Activated CD4-positive, alpha-beta T cell treated with anti-CD3 and anti-CD28 coated beads, Interleukin-2, amount 10 ng/mL, durations not matched to agents 7 days and 5 days (primary cell): Measurements from ENCODE around the gene GLYATL3. TPM values are rescaled to one million over a fixed set of nuclear protein-coding genes. Genes with fewer than 3 reads are reported as not detected.

Experiments
- CTCF ChIA-PET: fragments of 350-600 bp; sonication (Branson Sonifier 250); formaldehyde crosslinking; loops from one replicate; lab custom pipeline; 2021; ENCODE audit warnings: antibody characterized with exemption; lab: Charles Lee
- POLR2A ChIA-PET: fragments of 350-600 bp; sonication (Branson Sonifier 250); formaldehyde crosslinking; loops from one replicate; lab custom pipeline; 2021; ENCODE audit warnings: antibody characterized with exemption; lab: Charles Lee
- DNase-seq: peaks from one replicate; pipeline ENCODE4 v3.0.0-alpha.2; 2020
- H3K27ac Mint-ChIP-seq: one replicate; pipeline ENCODE4 v1.8.0; 2021; ENCODE audit warnings: mild to moderate bottlenecking, moderate library complexity, mixed read lengths
- H3K27me3 Mint-ChIP-seq: one replicate; pipeline ENCODE4 v1.8.0; 2021; ENCODE audit warnings: mixed read lengths
- H3K36me3 Mint-ChIP-seq: one replicate; pipeline ENCODE4 v1.8.0; 2021; ENCODE audit warnings: low read depth, mixed read lengths
- H3K4me1 Mint-ChIP-seq: one replicate; pipeline ENCODE4 v1.8.0; 2021; ENCODE audit warnings: mixed read lengths
- H3K4me3 Mint-ChIP-seq: one replicate; pipeline ENCODE4 v1.8.0; 2021; ENCODE audit warnings: mild to moderate bottlenecking, moderate library complexity, mixed read lengths
- H3K9me3 Mint-ChIP-seq: one replicate; pipeline ENCODE4 v1.8.0; 2021; ENCODE audit warnings: mixed read lengths
- total RNA-seq, 2 experiments: library from RNA; stranded (reverse); gene quantifications; one replicate each; pipeline ENCODE4 v1.2.3, GENCODE V29; 2021

The GLYATL3 gene
- total RNA-seq, 2 experiments from 2014 or later = not detected

DNA sequence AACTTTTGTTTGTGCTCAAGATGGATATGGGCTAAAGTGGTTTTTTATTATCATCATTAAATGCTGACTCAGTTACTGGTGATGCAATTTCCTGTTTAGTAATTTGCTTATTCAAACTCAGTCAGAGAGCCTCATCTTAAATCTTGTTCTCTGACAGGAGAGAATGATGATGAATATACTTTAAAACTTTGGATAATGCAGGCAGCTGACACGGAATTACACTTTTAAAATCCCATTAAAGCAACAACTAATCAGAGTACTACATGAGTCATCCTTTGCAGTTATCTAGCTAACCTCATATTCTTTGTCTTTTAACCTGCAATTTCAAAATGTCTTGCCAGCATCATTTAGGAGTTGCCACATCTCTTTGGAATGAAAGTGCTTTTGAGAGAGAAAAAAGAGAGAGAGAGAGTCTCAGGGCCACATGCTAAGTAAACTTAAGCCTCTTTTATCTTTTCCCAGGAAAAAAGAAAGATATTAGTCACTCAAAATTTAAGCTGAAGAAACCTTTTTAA, 41.5 kb downstream of the GLYATL3 start:
- no peaks in the 10 kb centered on the region for H3K36me3 Mint-ChIP-seq
- H3K4me1 Mint-ChIP-seq = no peaks in the 10 kb centered on the region
- H3K27ac Mint-ChIP-seq = no peak overlapping the region
- ChIA-PET CTCF (no interaction called here), POLR2A (no interaction called here)
- DNase-seq = no peak
- no peak overlapping the region for H3K4me3 Mint-ChIP-seq
- peaks cover 9% of the 10 kb centered on the region for H3K27me3 Mint-ChIP-seq
- H3K9me3 Mint-ChIP-seq = no peaks in the 10 kb centered on the region

DNA sequence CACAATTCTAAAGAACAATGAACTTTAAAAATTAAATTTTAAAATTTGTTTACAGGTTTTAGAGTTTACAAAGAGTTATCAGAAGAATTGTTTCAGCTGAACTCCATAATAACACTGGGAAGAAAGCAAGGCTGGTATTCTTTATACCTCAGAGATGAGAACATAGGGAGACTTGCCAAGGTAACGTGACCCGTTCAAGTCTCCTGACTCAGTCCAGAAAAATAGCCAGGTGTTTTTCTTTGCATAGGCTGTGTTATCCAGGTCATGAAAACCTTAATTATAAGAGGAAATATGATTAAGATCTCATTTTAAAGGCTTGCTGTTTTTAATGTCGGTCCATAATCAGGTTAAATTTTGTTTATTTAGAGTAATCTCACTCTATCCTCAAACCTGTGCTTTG, 42.2 kb downstream of the GLYATL3 start:
- peaks cover 15% of the 10 kb centered on the region for H3K27me3 Mint-ChIP-seq
- H3K27ac Mint-ChIP-seq = no peak overlapping the region
- H3K4me1 Mint-ChIP-seq = no peaks in the 10 kb centered on the region
- DNase-seq = no peak
- H3K9me3 Mint-ChIP-seq = no peaks in the 10 kb centered on the region
- no peaks in the 10 kb centered on the region for H3K36me3 Mint-ChIP-seq
- ChIA-PET CTCF (no interaction called here), POLR2A (no interaction called here)
- H3K4me3 Mint-ChIP-seq = no peak overlapping the region

- DNase-seq = no peak
- peaks cover 22% of the 10 kb centered on the region for H3K27me3 Mint-ChIP-seq
- H3K36me3 Mint-ChIP-seq = no peaks in the 10 kb centered on the region
- H3K9me3 Mint-ChIP-seq = no peaks in the 10 kb centered on the region
- H3K27ac Mint-ChIP-seq = no peak overlapping the region
- no peak overlapping the region for H3K4me3 Mint-ChIP-seq
- ChIA-PET CTCF (no interaction called here), POLR2A (no interaction called here)
- H3K4me1 Mint-ChIP-seq = no peaks in the 10 kb centered on the region
Measured at GRCh38 chr6:49543087-49543858, 43.5 kb downstream of the GLYATL3 start.

GRCh38 chr6:49546331-49546730, 46.6 kb downstream of the GLYATL3 start:
- ChIA-PET POLR2A (no interaction called here), CTCF (no interaction called here)
- H3K27ac Mint-ChIP-seq = no peak overlapping the region
- H3K36me3 Mint-ChIP-seq = no peaks in the 10 kb centered on the region
- no peaks in the 10 kb centered on the region for H3K9me3 Mint-ChIP-seq
- peaks cover 11% of the 10 kb centered on the region for H3K4me1 Mint-ChIP-seq
- H3K27me3 Mint-ChIP-seq = peaks cover 38% of the 10 kb centered on the region
- no peak for DNase-seq
- no peak overlapping the region for H3K4me3 Mint-ChIP-seq

DNA sequence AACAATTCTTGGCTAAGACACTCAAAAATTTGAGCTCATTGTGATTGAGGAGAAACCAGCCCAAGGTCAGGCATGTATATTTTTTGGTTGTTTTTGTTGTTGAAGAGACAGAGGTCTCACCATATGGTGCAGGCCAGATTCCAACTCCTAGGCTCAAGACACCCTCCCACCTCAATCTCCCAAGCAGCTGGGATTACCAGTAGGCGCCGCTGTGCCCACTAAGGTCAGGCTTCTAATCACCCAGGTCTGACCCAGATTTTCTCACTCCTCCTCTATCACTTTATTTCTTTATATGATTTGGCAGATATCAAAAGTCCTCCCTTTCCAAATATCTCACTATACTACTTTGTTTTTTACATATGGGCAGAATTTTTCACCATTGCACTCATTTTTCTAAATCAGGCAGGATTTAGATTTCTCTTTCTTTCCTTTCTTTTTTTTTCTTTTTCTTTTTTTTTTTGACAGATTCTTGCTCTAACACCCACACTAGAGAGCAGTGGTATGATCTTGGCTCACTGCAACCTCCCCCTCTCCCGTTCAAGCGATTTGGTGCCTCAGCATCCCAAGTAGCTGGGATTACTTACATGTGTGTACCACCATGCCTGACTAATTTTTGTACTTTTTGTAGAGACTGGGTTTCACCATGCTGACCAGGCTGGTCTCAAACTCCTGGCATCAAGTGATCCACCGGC, 49.0 kb downstream of the GLYATL3 start:
- Mint-ChIP-seq H3K4me3 (no peak overlapping the region), H3K4me1 (peaks cover 21% of the 10 kb centered on the region)

DNA sequence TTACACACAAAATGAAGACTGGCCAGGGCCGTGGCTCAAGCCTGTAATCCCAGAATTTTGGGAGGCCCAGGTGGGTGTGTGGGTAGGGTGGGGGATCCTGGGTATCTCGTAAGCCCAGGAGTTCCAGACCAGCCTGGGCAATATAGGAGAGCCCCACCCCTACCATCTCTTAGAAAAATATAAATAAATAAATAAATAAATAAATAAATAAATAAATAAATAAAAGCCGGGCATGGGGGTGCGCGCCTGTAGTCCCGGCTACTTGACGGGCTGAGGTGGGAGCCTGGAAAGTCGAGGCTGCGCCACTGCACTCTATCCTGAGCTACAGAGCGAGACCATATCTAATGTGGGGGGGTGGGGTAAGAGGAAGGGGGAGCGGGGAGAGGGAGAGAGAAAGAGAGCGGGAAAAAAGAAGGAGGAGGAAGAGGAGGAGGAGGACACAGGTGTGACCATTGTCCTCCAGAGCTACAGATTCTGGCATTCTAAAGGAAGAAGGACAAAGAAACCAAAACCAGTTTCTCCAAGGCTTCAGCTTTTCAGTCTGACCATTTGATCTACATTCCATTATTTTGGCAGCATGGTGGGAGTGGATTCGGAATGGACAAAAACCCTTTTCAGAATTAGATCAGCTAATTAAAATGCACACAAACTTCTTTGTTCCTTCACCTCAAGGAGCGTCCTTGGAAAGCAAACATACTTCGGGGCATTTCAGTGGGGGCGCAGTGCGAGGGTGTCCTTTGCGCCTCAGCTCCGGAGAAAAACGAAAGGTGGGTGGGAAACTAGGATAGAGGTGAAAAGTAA, 50.2 kb downstream of the GLYATL3 start:
- ChIA-PET POLR2A (no interaction called here), CTCF (interaction anchor here (1.2 to 1.7 kb wide), 2 partner anchors 18 to 81 kb away, joined by 3 to 7 read pairs; no protein-coding TSS in a partner anchor)
- H3K36me3 Mint-ChIP-seq = no peaks in the 10 kb centered on the region
- H3K4me1 Mint-ChIP-seq = peaks cover 21% of the 10 kb centered on the region
- no peak for DNase-seq
- peak overlapping the region; percentile 76 for H3K4me3 Mint-ChIP-seq
- H3K27ac Mint-ChIP-seq = no peak overlapping the region
- H3K27me3 Mint-ChIP-seq = peaks cover 39% of the 10 kb centered on the region
- no peaks in the 10 kb centered on the region for H3K9me3 Mint-ChIP-seq

More for the DNA sequence above, 49.0 kb downstream of the GLYATL3 start:
- CTCF ChIA-PET = interaction anchor here (1.2 kb wide), 1 partner anchor 80 kb away, joined by 3 read pairs; no protein-coding TSS in a partner anchor
- no peak overlapping the region for H3K27ac Mint-ChIP-seq
- POLR2A ChIA-PET = no interaction called here
- H3K9me3 Mint-ChIP-seq = no peaks in the 10 kb centered on the region
- peaks cover 41% of the 10 kb centered on the region for H3K27me3 Mint-ChIP-seq
- DNase-seq = no peak
- no peaks in the 10 kb centered on the region for H3K36me3 Mint-ChIP-seq

DNA sequence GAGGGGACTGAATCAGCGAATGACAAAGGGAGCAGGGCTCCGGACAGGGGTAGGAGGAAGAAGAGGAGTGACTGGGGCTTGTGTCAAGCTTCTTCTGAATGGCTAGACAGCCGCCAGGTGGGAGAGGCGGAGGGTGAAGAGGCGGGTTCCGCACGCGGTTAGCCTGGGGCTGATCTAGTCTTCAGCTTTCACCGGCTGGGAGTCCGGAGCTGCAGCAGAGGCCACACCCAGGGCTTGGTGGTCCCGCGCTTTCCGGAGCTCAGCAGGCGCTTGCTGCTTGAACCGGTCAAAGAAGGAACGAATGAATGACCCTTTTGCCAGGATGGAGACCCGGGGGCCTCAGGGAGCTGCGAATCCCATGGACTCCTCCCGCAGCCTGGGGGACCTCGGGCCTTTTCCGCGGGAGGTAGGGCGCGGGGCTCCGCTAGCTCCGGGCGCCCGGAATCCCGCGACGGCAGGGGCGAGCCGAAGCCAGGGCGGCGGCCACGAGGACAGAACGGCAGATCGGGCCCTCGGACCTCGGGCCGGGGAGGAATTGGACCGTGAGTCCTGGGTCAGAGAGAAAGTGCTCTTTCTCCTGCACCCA, 50.9 kb downstream of the GLYATL3 start, which contains the start of gene C6orf141:
TSS of gene C6orf141 (plus strand) at position 177 of the 586 bp plus-strand sequence. CDS start at position 302, 125 bp downstream.
- peak within 1 kb of the TSS; percentile 76 for H3K4me3 Mint-ChIP-seq
- peaks cover 39% of the 10 kb centered on the region for H3K27me3 Mint-ChIP-seq
- POLR2A ChIA-PET = no interaction called here
- H3K27ac Mint-ChIP-seq = peak within 1 kb of the TSS; percentile 71
- peaks cover 21% of the 10 kb centered on the region for H3K4me1 Mint-ChIP-seq
- CTCF ChIA-PET = interaction anchor here (1.7 kb wide), 1 partner anchor 19 kb away, joined by 7 read pairs; no protein-coding TSS in a partner anchor
- no peaks in the 10 kb centered on the region for H3K9me3 Mint-ChIP-seq
- H3K36me3 Mint-ChIP-seq = no peaks in the 10 kb centered on the region
- peak; percentile 47 for DNase-seq

- ChIA-PET POLR2A (no interaction called here), CTCF (interaction anchor here (1.7 kb wide), 1 partner anchor 19 kb away, joined by 7 read pairs; no protein-coding TSS in a partner anchor)
- Mint-ChIP-seq H3K4me1 (peaks cover 22% of the 10 kb centered on the region), H3K4me3 (peak overlapping the region; percentile 76), H3K27me3 (peaks cover 36% of the 10 kb centered on the region), H3K36me3 (no peaks in the 10 kb centered on the region), H3K27ac (peak overlapping the region; percentile 37), H3K9me3 (no peaks in the 10 kb centered on the region)
- peak; percentile 13 for DNase-seq
Measured at GRCh38 chr6:49551078-49551865, 51.5 kb downstream of the GLYATL3 start.

DNA sequence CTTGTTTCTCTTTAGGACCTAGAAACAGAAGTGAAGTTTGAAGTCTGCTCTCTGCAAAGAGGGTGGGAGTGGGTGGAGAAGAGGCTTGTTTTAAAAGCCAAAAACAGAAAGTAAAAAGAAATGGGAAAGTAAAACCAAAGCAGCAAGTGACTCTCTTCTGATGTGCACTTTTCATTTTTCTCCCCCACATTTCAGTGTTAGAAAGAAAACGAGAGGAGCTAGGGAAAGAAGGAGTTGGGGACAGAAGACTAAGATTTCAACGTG, 52.1 kb downstream of the GLYATL3 start:
- H3K9me3 Mint-ChIP-seq = no peaks in the 10 kb centered on the region
- peaks cover 31% of the 10 kb centered on the region for H3K27me3 Mint-ChIP-seq
- peak overlapping the region; percentile 76 for H3K4me3 Mint-ChIP-seq
- no peaks in the 10 kb centered on the region for H3K36me3 Mint-ChIP-seq
- DNase-seq = peak; percentile 15
- POLR2A ChIA-PET = no interaction called here
- CTCF ChIA-PET = no interaction called here
- H3K4me1 Mint-ChIP-seq = peaks cover 27% of the 10 kb centered on the region
- H3K27ac Mint-ChIP-seq = peak overlapping the region; percentile 37

GRCh38 chr6:49552596-49552995, 52.9 kb downstream of the GLYATL3 start:
- no peak overlapping the region for H3K4me3 Mint-ChIP-seq
- CTCF ChIA-PET = no interaction called here
- H3K27ac Mint-ChIP-seq = no peak overlapping the region
- POLR2A ChIA-PET = no interaction called here
- H3K9me3 Mint-ChIP-seq = no peaks in the 10 kb centered on the region
- no peak for DNase-seq
- peaks cover 27% of the 10 kb centered on the region for H3K4me1 Mint-ChIP-seq
- H3K36me3 Mint-ChIP-seq = no peaks in the 10 kb centered on the region
- H3K27me3 Mint-ChIP-seq = peaks cover 27% of the 10 kb centered on the region

DNA sequence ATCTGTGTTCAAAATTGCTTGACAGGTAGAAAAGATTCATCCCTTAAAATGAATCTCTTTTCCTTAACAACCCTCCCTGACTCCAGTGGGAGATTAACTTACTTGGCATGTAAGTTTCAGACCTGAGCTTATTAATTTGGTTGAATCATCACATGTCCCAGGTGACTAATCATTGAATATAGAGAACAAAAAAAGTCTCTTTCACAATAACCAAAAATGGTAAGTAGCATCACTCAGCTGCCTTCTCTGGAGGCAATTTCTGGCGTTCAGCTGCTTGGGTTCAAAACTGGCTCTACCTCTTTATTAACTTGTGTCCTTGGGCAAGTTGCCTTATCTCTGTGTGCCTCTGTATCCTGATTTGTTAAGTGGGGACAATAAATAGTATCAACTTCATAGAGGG, 53.7 kb downstream of the GLYATL3 start:
- peaks cover 24% of the 10 kb centered on the region for H3K27me3 Mint-ChIP-seq
- ChIA-PET POLR2A (no interaction called here), CTCF (no interaction called here)
- H3K9me3 Mint-ChIP-seq = no peaks in the 10 kb centered on the region
- H3K27ac Mint-ChIP-seq = no peak overlapping the region
- no peak for DNase-seq
- no peaks in the 10 kb centered on the region for H3K36me3 Mint-ChIP-seq
- H3K4me1 Mint-ChIP-seq = peaks cover 27% of the 10 kb centered on the region
- H3K4me3 Mint-ChIP-seq = no peak overlapping the region

DNA sequence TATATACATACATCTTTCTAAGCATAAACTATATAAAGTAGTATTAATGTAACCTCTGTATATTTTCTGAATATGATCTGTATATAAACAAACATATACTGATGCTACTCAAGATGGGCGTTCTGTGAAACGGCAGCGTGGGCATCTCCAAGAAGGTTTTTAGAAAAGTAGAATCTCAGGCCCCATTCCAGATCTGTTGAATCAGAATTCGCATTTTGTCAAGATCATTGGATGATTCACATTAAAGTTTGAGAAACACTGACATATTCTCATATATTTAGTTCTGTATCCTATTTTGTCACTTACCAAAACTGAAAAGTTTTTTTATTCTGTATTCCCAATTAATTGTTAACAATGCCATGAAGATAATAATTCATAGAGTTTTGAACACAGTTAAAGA, 56.2 kb downstream of the GLYATL3 start:
- Mint-ChIP-seq H3K9me3 (no peaks in the 10 kb centered on the region), H3K27ac (no peak overlapping the region), H3K4me1 (peaks cover 19% of the 10 kb centered on the region), H3K27me3 (peaks cover 6% of the 10 kb centered on the region), H3K36me3 (no peaks in the 10 kb centered on the region), H3K4me3 (no peak overlapping the region)
- no peak for DNase-seq
- CTCF ChIA-PET = no interaction called here
- POLR2A ChIA-PET = no interaction called here
